Transverse colon (tissue), 4 donors: Measurements from ENCODE around the gene SARS2. TPM values are rescaled to one million over a fixed set of nuclear protein-coding genes. Genes with fewer than 3 reads are reported as not detected.

Source experiments
- DNase-seq: peaks from one replicate; pipeline ENCODE4 v3.0.0-alpha.2; 2019
- H3K27ac ChIP-seq, 4 donors: fragments of 200-600 bp; sonication (generic); 2 replicates each; pipeline ENCODE4 v1.5.1; 2016 to 2018; ENCODE audit warnings: inconsistent platforms in 4 of 4
- H3K27me3 ChIP-seq: fragments of 200-600 bp; sonication (generic); 2 replicates; pipeline ENCODE4 v1.5.1; 2017; ENCODE audit warnings: inconsistent platforms
- H3K36me3 ChIP-seq, 4 donors: fragments of 200-600 bp; sonication (generic); 2 replicates each; pipeline ENCODE4 v1.5.1; 2017 to 2019; ENCODE audit warnings: inconsistent platforms in 4 of 4
- H3K4me1 ChIP-seq, 4 donors: fragments of 200-600 bp; sonication (generic); 2 replicates each; pipeline ENCODE4 v1.5.1; 2017 to 2020; ENCODE audit warnings: inconsistent platforms in 4 of 4
- H3K4me3 ChIP-seq, 4 donors: fragments of 200-600 bp; sonication (generic); 1 replicate in 1 of 4; 2 replicates in 3 of 4; pipeline versions ENCODE4 v1.5.1 to v1.6.1; 2017 to 2019; ENCODE audit warnings: inconsistent platforms in 4 of 4
- H3K9me3 ChIP-seq, 2 donors: fragments of 200-600 bp; sonication (generic); 2 replicates each; pipeline ENCODE4 v1.5.1; 2017 to 2019; ENCODE audit warnings: inconsistent platforms in 2 of 2
- EP300 ChIP-seq: sonication (generic); formaldehyde crosslinking; IDR thresholded peaks from one replicate; pipeline ENCODE4 v1.6.1; 2017; ENCODE audit warnings: antibody characterized with exemption, low read depth
- POLR2A ChIP-seq: fragments of 450-650 bp; IDR thresholded peaks from one replicate; pipeline ENCODE4 v1.6.1; 2016; ENCODE audit warnings: antibody characterized with exemption, mild to moderate bottlenecking, moderate library complexity
- POLR2AphosphoS5 ChIP-seq, 3 donors: sonication (generic); formaldehyde crosslinking; IDR thresholded peaks; one replicate each; pipeline ENCODE4 v1.6.1; 2016; ENCODE audit warnings: antibody characterized with exemption in 3 of 3
- WGBS, 2 donors: methylation state at CpG; one replicate each; pipeline ENCODE4 v1.1.5; 2018; ENCODE audit warnings: low coverage in 1 of 2; 5-methylcytosine and 5-hydroxymethylcytosine counted together
- in situ Hi-C, 4 donors: fragments of 200-750 bp; cut with MboI; loops; one replicate each; pipeline versions ENCODE4 v1.15.0 to v1.15.1; 2017; ENCODE audit warnings: low sequenced_read_pairs in 3 of 4, low pct_ligation_motif_present in 1 of 4, low pct_unique_long_range_greater_than_20kb in 1 of 4
- intact Hi-C: fragments of 100-400 bp; cut with DNase I; formaldehyde crosslinking; loops from one replicate; pipeline ENCODE4 v1.15.1; 2023; ENCODE audit warnings: low total_unique reads
- total RNA-seq, 4 donors: library from RNA; depleted of rRNA; stranded (reverse); fragments of >200 nt; gene quantifications; one replicate each; pipeline ENCODE4 v1.1.0, GENCODE V29; 2016
- TF ChIP-seq, protein P1 (sequence below), 5 experiments: fragments of 200-600 bp in 3 of 5; fragments of 450-650 bp in 2 of 5; sonication (generic) in 3 of 5; IDR thresholded peaks; 1 replicate in 2 of 5; 2 replicates in 3 of 5; pipeline ENCODE4 v1.5.1; 2016 to 2017; ENCODE audit warnings: antibody characterized with exemption in 5 of 5, inconsistent platforms in 3 of 5, mild to moderate bottlenecking in 2 of 5, moderate library complexity in 1 of 5

Gene SARS2
- total RNA-seq, 4 donors from 2014 or later: 21.4 to 186 (median 42.7) TPM

DNA sequence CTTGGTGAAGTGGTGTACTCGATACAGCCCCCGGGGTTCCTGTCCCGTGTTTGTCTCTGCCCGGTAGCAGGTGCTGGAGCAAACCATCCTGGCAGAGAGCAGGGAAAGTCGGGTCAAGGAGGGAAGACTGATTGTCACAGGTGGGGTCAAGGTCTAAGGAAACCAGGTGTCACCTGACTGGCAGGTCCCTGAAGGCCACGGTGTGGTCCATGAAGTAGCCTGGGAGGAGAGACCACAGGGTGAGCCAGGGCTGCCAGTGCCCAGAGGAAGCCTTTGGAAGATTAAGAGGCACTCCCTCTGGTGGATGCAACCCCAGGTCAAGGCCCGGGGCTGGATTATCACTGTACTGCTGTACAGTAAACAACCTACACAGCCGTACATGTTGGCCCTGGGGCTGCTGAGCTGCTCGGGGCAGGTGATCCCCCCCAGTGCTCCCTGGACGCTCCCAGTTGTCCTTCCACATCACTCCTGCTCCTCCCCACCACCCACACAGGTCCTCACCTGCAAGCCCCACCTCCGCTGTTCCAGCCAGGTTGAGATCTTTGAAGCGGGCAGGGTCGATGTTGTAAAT lies 12.6 kb downstream of the SARS2 start:
- TF ChIP-seq POLR2A (no peak), POLR2AphosphoS5 (IDR thresholded peaks at IDR 0.05) (no peak), EP300 (no peak)
- TF ChIP-seq, protein P1, sequence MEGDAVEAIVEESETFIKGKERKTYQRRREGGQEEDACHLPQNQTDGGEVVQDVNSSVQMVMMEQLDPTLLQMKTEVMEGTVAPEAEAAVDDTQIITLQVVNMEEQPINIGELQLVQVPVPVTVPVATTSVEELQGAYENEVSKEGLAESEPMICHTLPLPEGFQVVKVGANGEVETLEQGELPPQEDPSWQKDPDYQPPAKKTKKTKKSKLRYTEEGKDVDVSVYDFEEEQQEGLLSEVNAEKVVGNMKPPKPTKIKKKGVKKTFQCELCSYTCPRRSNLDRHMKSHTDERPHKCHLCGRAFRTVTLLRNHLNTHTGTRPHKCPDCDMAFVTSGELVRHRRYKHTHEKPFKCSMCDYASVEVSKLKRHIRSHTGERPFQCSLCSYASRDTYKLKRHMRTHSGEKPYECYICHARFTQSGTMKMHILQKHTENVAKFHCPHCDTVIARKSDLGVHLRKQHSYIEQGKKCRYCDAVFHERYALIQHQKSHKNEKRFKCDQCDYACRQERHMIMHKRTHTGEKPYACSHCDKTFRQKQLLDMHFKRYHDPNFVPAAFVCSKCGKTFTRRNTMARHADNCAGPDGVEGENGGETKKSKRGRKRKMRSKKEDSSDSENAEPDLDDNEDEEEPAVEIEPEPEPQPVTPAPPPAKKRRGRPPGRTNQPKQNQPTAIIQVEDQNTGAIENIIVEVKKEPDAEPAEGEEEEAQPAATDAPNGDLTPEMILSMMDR (IDR thresholded peaks at IDR 0.05): no peak
- Histone ChIP-seq H3K27ac (no peak overlapping the region), H3K9me3 (no peaks in the 10 kb centered on the region), H3K4me3 (no peak overlapping the region), H3K4me1 (no peaks in the 10 kb centered on the region), H3K36me3 (no peaks in the 10 kb centered on the region), H3K27me3 (no peaks in the 10 kb centered on the region)
- intact Hi-C loops: no loop called here
- no peak for DNase-seq
- 40 to 66% methylated on average over 1 to 13 of the region's 13 CpGs for WGBS, 2 donors
- in situ Hi-C loops: no loop called here

DNA sequence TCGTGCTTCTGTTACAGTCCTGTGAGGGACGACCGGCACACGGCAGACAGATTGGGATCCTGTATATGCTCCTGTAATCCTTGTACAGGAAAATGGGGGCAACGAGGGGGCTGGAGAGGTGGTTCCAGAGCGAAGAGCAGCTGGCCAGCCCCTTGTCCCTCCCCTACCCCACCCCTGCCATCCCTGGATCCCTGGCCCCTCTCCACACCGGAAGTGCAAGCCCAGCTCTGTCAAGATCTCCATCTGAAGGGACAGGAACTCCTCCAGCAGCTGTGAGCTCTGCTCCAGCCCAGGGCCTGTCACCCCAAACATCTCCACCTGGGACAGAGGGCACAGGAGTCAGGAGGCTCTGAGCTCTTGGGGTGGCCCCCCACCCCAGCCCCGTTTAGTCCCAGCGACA lies 13.0 kb downstream of the SARS2 start:
- in situ Hi-C loops (no loop called here), intact Hi-C loops (no loop called here)
- no peak overlapping the region for H3K27ac ChIP-seq
- no peaks in the 10 kb centered on the region for H3K27me3 ChIP-seq
- 85 to 100% methylated on average over 3 to 9 of the region's 9 CpGs for WGBS, 2 donors
- no peak overlapping the region for H3K4me3 ChIP-seq
- H3K4me1 ChIP-seq: no peaks in the 10 kb centered on the region
- DNase-seq: no peak
- TF ChIP-seq POLR2AphosphoS5 (IDR thresholded peaks at IDR 0.05): no peak
- TF ChIP-seq, protein P1 (IDR thresholded peaks at IDR 0.05): no peak
- TF ChIP-seq POLR2A: no peak
- TF ChIP-seq EP300: no peak
- no peaks in the 10 kb centered on the region for H3K9me3 ChIP-seq
- no peaks in the 10 kb centered on the region for H3K36me3 ChIP-seq

DNA sequence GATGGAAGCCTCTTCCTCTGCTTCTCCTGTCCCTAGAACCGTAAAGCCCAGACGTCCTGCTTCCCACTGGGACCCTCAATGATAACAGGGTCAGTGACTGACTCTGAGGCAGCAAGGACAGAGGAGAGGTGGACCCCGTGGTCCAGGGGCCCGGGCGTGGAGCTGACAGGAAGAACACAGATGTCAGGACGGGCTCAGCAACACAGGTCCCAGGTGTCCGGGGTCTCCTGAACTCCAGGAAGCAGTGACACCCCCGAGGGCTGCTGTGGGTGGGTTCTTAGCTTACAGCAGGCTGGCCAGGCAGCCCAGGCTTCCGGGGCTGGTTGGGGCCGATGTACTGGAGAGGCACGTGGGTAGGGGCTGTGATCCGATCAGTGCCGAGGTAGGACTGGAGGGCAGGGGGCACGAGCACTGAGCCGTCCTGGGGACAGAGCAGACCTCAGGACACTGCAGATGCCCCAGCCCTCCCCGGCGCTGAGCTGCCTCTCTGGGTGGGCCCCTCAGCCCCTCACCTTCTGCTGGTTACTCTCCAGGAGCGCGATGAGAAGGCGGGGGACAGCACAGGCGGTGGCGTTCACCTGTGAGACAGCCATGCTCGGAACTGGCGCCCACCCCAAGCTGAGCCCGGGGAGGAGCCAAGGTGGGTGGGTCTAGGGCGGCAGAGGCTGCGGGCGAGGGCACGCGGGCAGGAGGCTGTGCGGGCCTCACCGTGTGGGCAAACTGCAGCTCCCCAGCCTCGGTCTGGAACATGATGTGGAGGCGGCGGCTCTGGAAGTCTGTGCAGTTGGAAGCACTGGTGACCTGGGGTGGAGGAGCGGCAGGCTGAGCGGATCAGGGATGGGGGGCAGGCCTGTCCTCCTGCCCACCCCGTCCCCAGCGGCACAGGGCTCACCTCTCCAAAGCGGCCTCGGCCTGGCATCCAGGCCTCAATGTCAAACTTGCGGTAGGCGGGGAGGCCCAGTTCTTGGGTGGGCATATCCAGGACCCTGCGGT lies 14.9 kb downstream of the SARS2 start:
- intact Hi-C loops: no loop called here

DNA sequence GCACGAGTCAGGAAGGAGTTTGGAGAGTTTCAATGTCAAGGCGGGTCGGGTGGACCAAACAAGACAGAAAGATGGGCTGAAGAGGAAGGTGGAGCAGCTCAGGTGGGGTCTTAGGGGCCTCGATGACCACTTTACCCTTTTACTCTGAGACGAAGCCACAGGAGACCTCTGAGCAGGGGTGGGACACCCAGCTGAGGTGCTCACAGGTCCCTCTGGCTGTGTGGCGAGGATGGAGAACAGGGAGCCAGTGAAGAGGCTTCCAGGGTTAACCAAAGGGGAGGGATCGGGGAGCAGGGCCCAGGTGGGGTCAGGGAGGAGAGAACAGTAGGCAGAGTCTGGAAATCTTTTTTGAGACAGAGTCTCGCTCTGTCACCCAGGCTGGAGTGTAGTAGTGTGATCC lies 16.6 kb downstream of the SARS2 start:
- Histone ChIP-seq H3K36me3 (no peaks in the 10 kb centered on the region), H3K4me3 (no peak overlapping the region), H3K4me1 (no peaks in the 10 kb centered on the region), H3K27me3 (peaks cover 17% of the 10 kb centered on the region), H3K27ac (no peak overlapping the region), H3K9me3 (no peaks in the 10 kb centered on the region)
- no peak for DNase-seq
- 80 to 88% methylated on average over 3 to 8 of the region's 8 CpGs for WGBS, 2 donors
- in situ Hi-C loops (no loop called here), intact Hi-C loops (no loop called here)
- no peak for TF ChIP-seq EP300
- TF ChIP-seq, protein P1 (IDR thresholded peaks at IDR 0.05): no peak

More for the DNA sequence above, 14.9 kb downstream of the SARS2 start:
- in situ Hi-C loops: no loop called here
- Histone ChIP-seq H3K27me3 (peaks cover 17% of the 10 kb centered on the region), H3K27ac (no peak overlapping the region), H3K9me3 (no peaks in the 10 kb centered on the region), H3K4me1 (no peaks in the 10 kb centered on the region), H3K36me3 (no peaks in the 10 kb centered on the region), H3K4me3 (no peak overlapping the region)
- DNase-seq: no peak
- TF ChIP-seq POLR2A (no peak), EP300 (no peak), POLR2AphosphoS5 (IDR thresholded peaks at IDR 0.05) (no peak)
- TF ChIP-seq, protein P1 (IDR thresholded peaks at IDR 0.05): no peak
- 93 to 94% methylated on average over 4 to 41 of the region's 44 CpGs for WGBS, 2 donors
